ENCODE results near the gene ADARB2.

GRCh38 chr10:1256432-1256725 is 480.9 kb downstream of the ADARB2 start:
- TF ChIP-seq EZH2 (IDR thresholded peaks at IDR 0.05; ENCODE audit: insufficient read depth, poor library complexity, severe bottlenecking) = no peak
- TF ChIP-seq EZH2phosphoT487 (IDR thresholded peaks at IDR 0.05; ENCODE audit: insufficient read depth, low read depth) = no peak
